Activated CD4-positive, alpha-beta T cell treated with anti-CD3 and anti-CD28 coated beads, Interleukin-2, amount 50 U/mL, for 48 hours (primary cell): ENCODE results near the gene RHCE.
"Not testable (repeated sequence)": the region's sequence is repeated elsewhere in the genome, so short reads cannot be mapped to it uniquely, and the experiment has no call there.

ENCODE experiments used
- DNase-seq, 2 experiments: peaks; one replicate each; pipeline ENCODE4 v3.0.0-alpha.2; 2020

Gene RHCE

GRCh38 chr1:25420715-25421114 lies at the start of gene RHCE:
Gene RHCE (minus strand): TSS chr1:25420825. CDS start chr1:25420786, 39 bp downstream.
- not testable (repeated sequence) for DNase-seq

- no peak for DNase-seq
These were observed 48.6 kb upstream of the RHCE start for GRCh38 chr1:25469177-25469576.

- no peak for DNase-seq
These were observed 47.4 kb upstream of the RHCE start for GRCh38 chr1:25468033-25468432.

- DNase-seq = no peak
These were observed 47.0 kb upstream of the RHCE start for GRCh38 chr1:25467616-25468015.

GRCh38 chr1:25467193-25467592 lies 46.6 kb upstream of the RHCE start:
- DNase-seq = no peak

GRCh38 chr1:25462732-25463131 lies 42.1 kb upstream of the RHCE start:
- no peak for DNase-seq

GRCh38 chr1:25461849-25462248 lies 41.2 kb upstream of the RHCE start:
- DNase-seq = no peak

- DNase-seq = not testable (repeated sequence)
These were observed 40.2 kb upstream of the RHCE start for GRCh38 chr1:25460816-25461215.

- no peak for DNase-seq
These were observed 39.4 kb upstream of the RHCE start for GRCh38 chr1:25460020-25460419.

GRCh38 chr1:25458541-25459298 lies 38.1 kb upstream of the RHCE start:
- DNase-seq = no peak

- no peak for DNase-seq
These were observed 35.9 kb upstream of the RHCE start for GRCh38 chr1:25456502-25456901.

GRCh38 chr1:25451908-25452307 lies 31.3 kb upstream of the RHCE start:
- DNase-seq = no peak

- DNase-seq = no peak
These were observed 30.3 kb upstream of the RHCE start for GRCh38 chr1:25450891-25451290.

GRCh38 chr1:25447547-25447946 lies 26.9 kb upstream of the RHCE start:
- DNase-seq = no peak

- DNase-seq = no peak
These were observed 25.4 kb upstream of the RHCE start for GRCh38 chr1:25445993-25446538.

- not testable (repeated sequence) for DNase-seq
These were observed 24.0 kb upstream of the RHCE start for GRCh38 chr1:25444604-25445003.

- no peak for DNase-seq
These were observed 22.5 kb upstream of the RHCE start for GRCh38 chr1:25443030-25443699.

- DNase-seq = no peak
These were observed 21.6 kb upstream of the RHCE start for GRCh38 chr1:25442178-25442577.

GRCh38 chr1:25439287-25439686 lies 18.7 kb upstream of the RHCE start:
- DNase-seq = no peak

GRCh38 chr1:25437672-25438071 lies 17.0 kb upstream of the RHCE start:
- no peak for DNase-seq

GRCh38 chr1:25435397-25436108 lies 14.9 kb upstream of the RHCE start:
- DNase-seq = no peak

- DNase-seq = no peak
These were observed 13.0 kb upstream of the RHCE start for GRCh38 chr1:25433389-25434186.
